ENCODE measurements around the gene NLGN1. TPM values are rescaled to one million over a fixed set of nuclear protein-coding genes. Genes with fewer than 3 reads are reported as not detected.

The NLGN1 gene
- total RNA-seq, 1 donor, result 6.1 TPM

DNA sequence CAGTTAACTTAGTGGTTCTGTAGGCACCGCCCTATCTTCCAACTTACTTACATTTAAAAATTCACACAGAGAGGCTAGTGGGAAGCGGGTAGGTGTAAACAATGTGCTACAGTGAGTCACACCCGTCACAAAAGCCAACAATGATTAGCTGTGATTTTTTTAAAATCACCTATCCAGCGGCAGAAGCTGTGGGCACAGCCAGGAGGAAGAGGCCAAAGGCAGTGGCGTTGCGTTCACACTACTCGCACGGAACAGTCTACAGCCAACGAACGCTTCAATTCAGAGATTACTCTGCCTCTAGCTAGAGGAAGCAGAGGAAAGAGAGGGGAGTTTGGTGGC, 2.5 kb upstream of the NLGN1 start:
- DNase-seq (ENCODE audit: low read depth), result no peak
- H3K4me3 ChIP-seq (ENCODE audit: low read depth, low read length), result peak overlapping the region; percentile 74
- TF ChIP-seq, protein P1, sequence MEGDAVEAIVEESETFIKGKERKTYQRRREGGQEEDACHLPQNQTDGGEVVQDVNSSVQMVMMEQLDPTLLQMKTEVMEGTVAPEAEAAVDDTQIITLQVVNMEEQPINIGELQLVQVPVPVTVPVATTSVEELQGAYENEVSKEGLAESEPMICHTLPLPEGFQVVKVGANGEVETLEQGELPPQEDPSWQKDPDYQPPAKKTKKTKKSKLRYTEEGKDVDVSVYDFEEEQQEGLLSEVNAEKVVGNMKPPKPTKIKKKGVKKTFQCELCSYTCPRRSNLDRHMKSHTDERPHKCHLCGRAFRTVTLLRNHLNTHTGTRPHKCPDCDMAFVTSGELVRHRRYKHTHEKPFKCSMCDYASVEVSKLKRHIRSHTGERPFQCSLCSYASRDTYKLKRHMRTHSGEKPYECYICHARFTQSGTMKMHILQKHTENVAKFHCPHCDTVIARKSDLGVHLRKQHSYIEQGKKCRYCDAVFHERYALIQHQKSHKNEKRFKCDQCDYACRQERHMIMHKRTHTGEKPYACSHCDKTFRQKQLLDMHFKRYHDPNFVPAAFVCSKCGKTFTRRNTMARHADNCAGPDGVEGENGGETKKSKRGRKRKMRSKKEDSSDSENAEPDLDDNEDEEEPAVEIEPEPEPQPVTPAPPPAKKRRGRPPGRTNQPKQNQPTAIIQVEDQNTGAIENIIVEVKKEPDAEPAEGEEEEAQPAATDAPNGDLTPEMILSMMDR (IDR thresholded peaks at IDR 0.05; ENCODE audit: insufficient read depth, low read length), result no peak

DNA sequence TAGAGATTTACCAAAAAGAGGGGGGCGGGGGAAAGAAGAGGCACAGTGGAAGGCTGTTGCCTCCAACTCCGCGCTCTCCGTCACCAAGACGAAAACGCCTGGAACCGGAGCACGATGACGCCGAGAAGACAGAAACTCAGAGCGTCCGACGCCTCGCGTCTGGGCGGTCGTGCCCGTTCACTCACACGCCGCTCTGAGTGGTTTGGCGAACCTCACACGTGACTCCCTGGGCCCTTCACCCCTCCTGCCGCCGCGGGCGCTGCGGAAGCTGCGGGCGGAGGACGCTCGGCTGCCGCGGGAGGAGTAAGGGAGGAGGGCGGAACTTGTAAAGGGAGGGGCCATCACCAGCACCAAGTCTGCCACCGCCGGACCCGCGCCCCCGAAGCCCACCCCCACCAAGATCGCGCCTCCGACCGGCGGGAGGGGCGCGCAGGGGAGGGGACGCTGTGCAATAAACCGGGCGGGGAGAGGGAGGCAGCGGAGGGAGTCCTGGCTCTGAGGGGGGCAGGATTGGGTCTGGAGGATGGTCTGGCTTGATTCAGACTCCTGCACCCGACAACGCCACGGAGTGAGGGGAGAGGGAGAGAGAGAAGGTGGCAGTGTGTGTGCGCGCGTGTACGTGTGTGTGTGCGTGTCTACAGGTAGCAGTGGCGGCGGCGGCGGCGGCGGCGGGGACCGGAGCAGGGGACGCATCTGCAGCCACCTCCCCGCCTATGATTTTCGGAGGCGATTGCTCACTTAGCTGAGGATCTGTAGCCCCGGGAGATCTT, 1.9 kb upstream of the NLGN1 start:
- TF ChIP-seq, protein P1 (IDR thresholded peaks at IDR 0.05; ENCODE audit: insufficient read depth, low read length), result no peak
- DNase-seq (ENCODE audit: low read depth), result peak; percentile 69
- H3K4me3 ChIP-seq (ENCODE audit: low read depth, low read length), result peak overlapping the region; percentile 74

DNA sequence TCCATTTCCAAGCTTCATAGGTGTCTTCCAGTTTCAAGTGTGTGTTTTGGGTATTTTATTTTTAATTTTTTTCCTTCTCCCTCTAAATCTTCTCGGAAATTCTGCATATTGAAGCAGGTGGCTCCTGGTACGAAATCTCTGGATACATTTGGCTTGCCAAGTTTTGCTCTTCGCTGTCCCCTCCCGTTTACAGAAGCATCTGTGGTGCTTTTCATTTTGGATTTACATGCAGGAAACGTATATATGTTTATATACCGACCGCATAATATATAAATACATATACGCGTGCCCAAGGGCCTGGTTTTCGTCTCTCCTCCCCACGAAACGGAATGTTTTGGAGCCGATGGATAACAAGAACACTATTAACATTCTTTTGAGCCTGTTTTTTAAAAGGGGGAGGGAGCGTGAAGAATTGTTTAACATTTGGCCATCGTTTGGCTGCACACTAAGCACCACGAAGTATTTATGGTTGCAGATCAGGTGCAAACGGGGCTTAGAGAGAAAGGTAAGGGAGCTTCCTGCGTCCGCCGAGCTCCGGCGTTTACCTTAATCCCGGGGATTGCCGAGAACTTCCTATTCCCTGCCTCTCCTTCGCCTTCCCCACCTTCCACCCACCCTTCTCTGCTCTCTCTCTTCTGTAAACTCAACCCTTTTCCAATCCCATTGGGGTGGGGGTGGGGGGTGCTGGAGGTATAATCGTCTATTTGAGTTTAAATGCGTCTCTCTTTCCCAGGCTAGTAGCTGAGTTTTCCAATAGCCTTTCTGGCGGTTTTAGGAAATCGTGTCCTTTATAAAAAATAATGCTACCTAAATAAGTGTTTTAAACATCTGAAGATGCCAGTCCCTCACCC, 1.1 kb upstream of the NLGN1 start:
- DNase-seq (ENCODE audit: low read depth), result peak; percentile 15
- TF ChIP-seq, protein P1 (IDR thresholded peaks at IDR 0.05; ENCODE audit: insufficient read depth, low read length), result no peak
- peak overlapping the region; percentile 74 for H3K4me3 ChIP-seq (ENCODE audit: low read depth, low read length)

DNA sequence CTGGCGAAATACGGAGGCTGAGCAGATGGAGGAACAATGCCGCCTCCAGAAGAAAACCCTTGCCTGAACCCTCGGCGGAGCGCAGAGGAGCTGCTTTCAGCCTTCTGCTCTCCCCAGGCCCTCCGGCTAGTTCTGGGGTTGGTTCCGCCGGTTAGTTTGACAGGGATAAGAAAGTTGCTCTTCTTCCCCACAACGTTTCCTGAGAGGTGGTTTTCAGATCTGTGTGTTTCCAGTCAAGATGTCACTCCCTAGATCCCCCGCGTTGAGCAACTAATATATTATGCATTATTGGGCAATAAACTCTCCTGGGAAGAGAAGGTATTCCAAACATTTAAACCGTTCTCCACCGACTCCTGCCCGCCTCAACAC, 551 bp downstream of the NLGN1 start:
- peak; percentile 61 for DNase-seq (ENCODE audit: low read depth)
- peak overlapping the region; percentile 74 for H3K4me3 ChIP-seq (ENCODE audit: low read depth, low read length)
- TF ChIP-seq, protein P1 (IDR thresholded peaks at IDR 0.05; ENCODE audit: insufficient read depth, low read length), result no peak

DNA sequence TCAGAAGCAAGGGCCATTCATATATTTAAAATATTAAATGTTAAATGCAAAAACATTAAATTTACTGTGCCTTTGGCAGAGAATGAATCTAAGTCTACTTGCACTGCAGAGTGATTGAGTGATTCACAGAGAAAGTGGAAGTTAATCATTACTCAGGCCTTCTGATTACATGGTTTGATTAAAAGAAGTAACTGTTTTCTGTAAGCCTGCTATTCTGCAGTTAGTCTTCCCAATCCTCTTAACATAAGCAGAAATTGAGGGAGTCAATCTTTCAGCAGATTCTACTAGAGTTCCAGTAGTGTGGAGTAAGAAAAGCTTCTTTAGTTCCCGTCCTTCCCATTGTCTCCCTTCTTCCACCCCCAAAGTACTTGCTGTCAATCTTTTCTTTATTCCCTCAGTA, 1.5 kb downstream of the NLGN1 start:
- TF ChIP-seq, protein P1 (IDR thresholded peaks at IDR 0.05; ENCODE audit: insufficient read depth, low read length), result no peak
- no peak overlapping the region for H3K4me3 ChIP-seq (ENCODE audit: low read depth, low read length)
- DNase-seq (ENCODE audit: low read depth), result no peak

DNA sequence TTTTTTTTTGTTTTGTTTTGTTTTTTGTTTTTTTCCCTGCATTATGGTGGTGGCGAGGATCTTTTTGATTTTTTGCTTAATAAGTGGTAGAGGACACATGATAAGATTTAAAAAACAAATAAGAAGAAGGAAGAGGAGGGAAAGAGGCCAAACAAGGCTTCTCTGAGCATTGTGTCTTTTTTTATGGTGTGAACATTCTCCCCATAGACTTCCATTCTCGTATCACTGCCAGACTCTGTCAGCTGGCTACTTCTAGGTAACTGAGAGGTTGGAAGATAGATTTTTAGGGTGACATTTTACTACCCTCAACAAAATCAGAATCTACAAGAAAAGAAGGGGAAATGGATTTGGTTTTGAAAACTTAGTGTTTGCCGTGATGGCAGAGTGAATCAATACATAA, 3.8 kb downstream of the NLGN1 start:
- no peak overlapping the region for H3K4me3 ChIP-seq (ENCODE audit: low read depth, low read length)
- no peak for DNase-seq (ENCODE audit: low read depth)
- TF ChIP-seq, protein P1 (IDR thresholded peaks at IDR 0.05; ENCODE audit: insufficient read depth, low read length), result no peak
